ENCODE data around the gene DIP2A. TPM values are rescaled to one million over a fixed set of nuclear protein-coding genes. Genes with fewer than 3 reads are reported as not detected.
"Not testable (repeated sequence)": the region's sequence is repeated elsewhere in the genome, so short reads cannot be mapped to it uniquely, and the experiment has no call there.

Gene DIP2A
- polyA plus RNA-seq, 1 donor: 53.3 TPM

GRCh38 chr21:46527393-46527792 is 68.7 kb downstream of the DIP2A start:
- not testable (repeated sequence) for H3K4me1 ChIP-seq (ENCODE audit: control insufficient read depth, insufficient read depth, low read length)

GRCh38 chr21:46527801-46528200 is 69.1 kb downstream of the DIP2A start:
- H3K4me3 ChIP-seq (ENCODE audit: low read length): no peak overlapping the region
- peaks cover 22% of the 10 kb centered on the region for H3K36me3 ChIP-seq (ENCODE audit: control insufficient read depth, insufficient read depth, low read length)
- H3K27ac ChIP-seq (ENCODE audit: low read length): no peak overlapping the region
- H3K27me3 ChIP-seq (ENCODE audit: control insufficient read depth, insufficient read depth, low read length): no peaks in the 10 kb centered on the region
- no peaks in the 10 kb centered on the region for H3K4me1 ChIP-seq (ENCODE audit: control insufficient read depth, insufficient read depth, low read length)
- 100% methylated on average over 1 of the region's 4 CpGs for whole genome bisulfite sequencing (ENCODE audit: insufficient coverage, low lambda C conversion rate)
- no peak for DNase-seq
- no peaks in the 10 kb centered on the region for H3K9me3 ChIP-seq (ENCODE audit: control insufficient read depth, low read depth, low read length)

More at GRCh38 chr21:46527393-46527792, 68.7 kb downstream of the DIP2A start:
- WGBS (ENCODE audit: insufficient coverage, low lambda C conversion rate): 100% methylated on average over 1 of the region's 8 CpGs
- H3K9me3 ChIP-seq (ENCODE audit: control insufficient read depth, low read depth, low read length); DNase-seq; H3K27me3 ChIP-seq (ENCODE audit: control insufficient read depth, insufficient read depth, low read length); H3K4me3 ChIP-seq (ENCODE audit: low read length); H3K27ac ChIP-seq (ENCODE audit: low read length): not testable (repeated sequence)
- peaks cover 21% of the 10 kb centered on the region for H3K36me3 ChIP-seq (ENCODE audit: control insufficient read depth, insufficient read depth, low read length)

- Histone ChIP-seq H3K36me3 (ENCODE audit: control insufficient read depth, insufficient read depth, low read length) (peaks cover 47% of the 10 kb centered on the region), H3K4me1 (ENCODE audit: control insufficient read depth, insufficient read depth, low read length) (no peaks in the 10 kb centered on the region), H3K9me3 (ENCODE audit: control insufficient read depth, low read depth, low read length) (no peaks in the 10 kb centered on the region), H3K27ac (ENCODE audit: low read length) (no peak overlapping the region), H3K4me3 (ENCODE audit: low read length) (no peak overlapping the region), H3K27me3 (ENCODE audit: control insufficient read depth, insufficient read depth, low read length) (no peaks in the 10 kb centered on the region)
- DNase-seq: no peak
- WGBS (ENCODE audit: insufficient coverage, low lambda C conversion rate): no CpG with 5 or more reads among the region's 7 CpGs
Measured at GRCh38 chr21:46532080-46532479, 73.4 kb downstream of the DIP2A start.

- Histone ChIP-seq H3K36me3 (ENCODE audit: control insufficient read depth, insufficient read depth, low read length) (peaks cover 79% of the 10 kb centered on the region), H3K27ac (ENCODE audit: low read length) (no peak overlapping the region), H3K4me1 (ENCODE audit: control insufficient read depth, insufficient read depth, low read length) (no peaks in the 10 kb centered on the region), H3K27me3 (ENCODE audit: control insufficient read depth, insufficient read depth, low read length) (no peaks in the 10 kb centered on the region), H3K4me3 (ENCODE audit: low read length) (no peak overlapping the region), H3K9me3 (ENCODE audit: control insufficient read depth, low read depth, low read length) (no peaks in the 10 kb centered on the region)
- DNase-seq: no peak
- no CpG with 5 or more reads among the region's 6 CpGs for WGBS (ENCODE audit: insufficient coverage, low lambda C conversion rate)
Measured at GRCh38 chr21:46537026-46537425, 78.3 kb downstream of the DIP2A start.

GRCh38 chr21:46538262-46538661 is 79.6 kb downstream of the DIP2A start:
- H3K36me3 ChIP-seq (ENCODE audit: control insufficient read depth, insufficient read depth, low read length): peaks cover 82% of the 10 kb centered on the region
- H3K4me3 ChIP-seq (ENCODE audit: low read length): no peak overlapping the region
- no peaks in the 10 kb centered on the region for H3K4me1 ChIP-seq (ENCODE audit: control insufficient read depth, insufficient read depth, low read length)
- no CpG with 5 or more reads among the region's 16 CpGs for WGBS (ENCODE audit: insufficient coverage, low lambda C conversion rate)
- H3K27me3 ChIP-seq (ENCODE audit: control insufficient read depth, insufficient read depth, low read length): no peaks in the 10 kb centered on the region
- no peaks in the 10 kb centered on the region for H3K9me3 ChIP-seq (ENCODE audit: control insufficient read depth, low read depth, low read length)
- H3K27ac ChIP-seq (ENCODE audit: low read length): no peak overlapping the region
- DNase-seq: no peak

GRCh38 chr21:46538851-46539666 is 80.4 kb downstream of the DIP2A start:
- Histone ChIP-seq H3K27me3 (ENCODE audit: control insufficient read depth, insufficient read depth, low read length) (no peaks in the 10 kb centered on the region), H3K4me3 (ENCODE audit: low read length) (no peak overlapping the region), H3K9me3 (ENCODE audit: control insufficient read depth, low read depth, low read length) (no peaks in the 10 kb centered on the region), H3K4me1 (ENCODE audit: control insufficient read depth, insufficient read depth, low read length) (no peaks in the 10 kb centered on the region), H3K36me3 (ENCODE audit: control insufficient read depth, insufficient read depth, low read length) (peaks cover 79% of the 10 kb centered on the region), H3K27ac (ENCODE audit: low read length) (no peak overlapping the region)
- DNase-seq: no peak
- no CpG with 5 or more reads among the region's 11 CpGs for WGBS (ENCODE audit: insufficient coverage, low lambda C conversion rate)

GRCh38 chr21:46540087-46540710 is 81.5 kb downstream of the DIP2A start:
- no CpG with 5 or more reads among the region's 11 CpGs for WGBS (ENCODE audit: insufficient coverage, low lambda C conversion rate)
- H3K27me3 ChIP-seq (ENCODE audit: control insufficient read depth, insufficient read depth, low read length): no peaks in the 10 kb centered on the region
- H3K27ac ChIP-seq (ENCODE audit: low read length): no peak overlapping the region
- no peaks in the 10 kb centered on the region for H3K9me3 ChIP-seq (ENCODE audit: control insufficient read depth, low read depth, low read length)
- no peak for DNase-seq
- H3K4me3 ChIP-seq (ENCODE audit: low read length): no peak overlapping the region
- H3K4me1 ChIP-seq (ENCODE audit: control insufficient read depth, insufficient read depth, low read length): no peaks in the 10 kb centered on the region
- peaks cover 71% of the 10 kb centered on the region for H3K36me3 ChIP-seq (ENCODE audit: control insufficient read depth, insufficient read depth, low read length)

- Histone ChIP-seq H3K9me3 (ENCODE audit: control insufficient read depth, low read depth, low read length) (no peaks in the 10 kb centered on the region), H3K27ac (ENCODE audit: low read length) (no peak overlapping the region), H3K27me3 (ENCODE audit: control insufficient read depth, insufficient read depth, low read length) (no peaks in the 10 kb centered on the region), H3K36me3 (ENCODE audit: control insufficient read depth, insufficient read depth, low read length) (peaks cover 75% of the 10 kb centered on the region), H3K4me1 (ENCODE audit: control insufficient read depth, insufficient read depth, low read length) (no peaks in the 10 kb centered on the region), H3K4me3 (ENCODE audit: low read length) (no peak overlapping the region)
- DNase-seq: no peak
- WGBS (ENCODE audit: insufficient coverage, low lambda C conversion rate): no CpG with 5 or more reads among the region's 8 CpGs
Measured at GRCh38 chr21:46542588-46543124, 84.0 kb downstream of the DIP2A start.

GRCh38 chr21:46543306-46543705 is 84.6 kb downstream of the DIP2A start:
- Histone ChIP-seq H3K27ac (ENCODE audit: low read length) (no peak overlapping the region), H3K4me1 (ENCODE audit: control insufficient read depth, insufficient read depth, low read length) (no peaks in the 10 kb centered on the region), H3K36me3 (ENCODE audit: control insufficient read depth, insufficient read depth, low read length) (peaks cover 75% of the 10 kb centered on the region), H3K9me3 (ENCODE audit: control insufficient read depth, low read depth, low read length) (no peaks in the 10 kb centered on the region), H3K4me3 (ENCODE audit: low read length) (no peak overlapping the region), H3K27me3 (ENCODE audit: control insufficient read depth, insufficient read depth, low read length) (no peaks in the 10 kb centered on the region)
- DNase-seq: no peak
- 100% methylated on average over 1 of the region's 19 CpGs for WGBS (ENCODE audit: insufficient coverage, low lambda C conversion rate)

GRCh38 chr21:46544003-46544402 is 85.3 kb downstream of the DIP2A start:
- 100% methylated on average over 3 of the region's 8 CpGs for whole genome bisulfite sequencing (ENCODE audit: insufficient coverage, low lambda C conversion rate)
- no peaks in the 10 kb centered on the region for H3K9me3 ChIP-seq (ENCODE audit: control insufficient read depth, low read depth, low read length)
- H3K27me3 ChIP-seq (ENCODE audit: control insufficient read depth, insufficient read depth, low read length): no peaks in the 10 kb centered on the region
- peaks cover 72% of the 10 kb centered on the region for H3K36me3 ChIP-seq (ENCODE audit: control insufficient read depth, insufficient read depth, low read length)
- H3K4me3 ChIP-seq (ENCODE audit: low read length): no peak overlapping the region
- DNase-seq: no peak
- H3K27ac ChIP-seq (ENCODE audit: low read length): no peak overlapping the region
- H3K4me1 ChIP-seq (ENCODE audit: control insufficient read depth, insufficient read depth, low read length): no peaks in the 10 kb centered on the region
